SKM-1 treated with dmso at 0.1 percent for 144 hours (cell line): ENCODE data around the gene ZBTB47.
A peak's percentile ranks its signal among the peaks of the same experiment; 100 is the strongest.

Experiments
- DNase-seq: peaks from one replicate; lab custom pipeline; 2025; ENCODE audit not compliant: unreplicated experiment; lab: John Stamatoyannopoulos, UW

Gene ZBTB47

DNA sequence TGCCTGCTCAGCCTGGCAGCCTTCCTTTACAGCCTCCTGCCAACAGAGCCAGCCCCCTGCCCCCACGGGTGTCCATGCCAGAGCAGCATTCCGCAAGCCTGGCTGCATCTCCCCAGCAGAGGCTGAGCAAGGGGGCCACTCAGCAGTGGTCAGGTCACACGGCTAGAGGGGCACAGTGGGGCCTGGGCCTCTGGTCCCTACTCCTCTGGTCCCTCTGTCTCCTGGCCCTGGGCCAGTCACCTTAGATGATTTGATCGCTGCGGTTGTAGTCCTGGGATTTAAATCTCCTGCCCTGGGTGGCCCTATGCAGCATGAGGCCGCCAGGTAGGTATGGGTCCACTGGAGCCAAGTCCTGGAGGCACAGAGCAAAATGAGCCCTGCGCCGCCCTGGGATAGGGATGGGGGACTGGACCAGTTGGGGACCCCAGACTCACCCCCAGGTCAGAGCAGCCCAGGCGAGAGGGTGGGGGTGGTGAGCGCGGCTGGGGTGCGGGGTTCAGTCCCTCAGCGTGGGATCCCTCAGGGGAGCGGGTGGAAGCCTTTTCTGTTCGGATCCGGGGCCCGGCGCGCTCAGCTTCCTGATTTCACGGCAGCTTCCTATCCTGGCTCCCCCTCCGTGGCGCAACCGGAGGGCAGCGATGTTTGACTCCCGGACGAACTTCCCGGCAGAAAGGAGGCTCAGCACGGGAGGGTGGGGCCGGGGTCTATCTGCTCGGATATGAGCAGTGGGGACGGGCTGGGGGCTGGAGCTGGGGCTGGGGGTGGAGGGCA lies at the start of gene ZBTB47:
Gene ZBTB47, plus strand, starts transcription at position 138 of the 771 bp plus-strand sequence. CDS start 4,659 bp downstream, outside the sequence.
- peak; percentile 53 for DNase-seq

DNA sequence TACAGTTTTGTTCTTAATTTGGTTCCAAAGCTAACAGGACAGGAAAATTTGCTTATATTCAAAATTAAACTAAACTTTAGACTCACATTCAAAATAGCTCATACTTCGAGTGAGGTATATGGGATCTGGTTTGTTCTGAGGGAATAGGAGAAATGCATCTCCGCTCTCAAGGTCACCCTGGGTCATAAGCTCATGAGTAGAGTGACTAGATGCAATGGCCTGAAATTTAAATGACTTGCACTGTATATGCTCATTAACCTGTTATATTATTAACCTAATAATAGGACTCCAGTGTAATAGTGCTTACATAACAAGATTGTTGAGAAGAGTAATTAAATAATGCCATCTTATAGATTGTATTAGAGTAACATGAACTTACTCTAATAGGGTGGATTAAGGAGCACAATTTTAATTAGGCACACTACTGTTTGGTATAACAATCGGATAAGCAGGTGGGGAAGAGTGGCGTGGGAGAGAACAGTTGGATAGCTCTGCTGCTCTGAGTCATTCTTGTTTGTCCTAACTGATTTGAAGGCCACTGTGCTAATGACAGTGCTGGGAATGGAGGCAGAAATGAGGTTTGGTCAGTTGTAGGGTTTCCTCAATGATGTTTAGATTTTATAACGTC lies 47.8 kb upstream of the ZBTB47 start:
- DNase-seq, result no peak

DNA sequence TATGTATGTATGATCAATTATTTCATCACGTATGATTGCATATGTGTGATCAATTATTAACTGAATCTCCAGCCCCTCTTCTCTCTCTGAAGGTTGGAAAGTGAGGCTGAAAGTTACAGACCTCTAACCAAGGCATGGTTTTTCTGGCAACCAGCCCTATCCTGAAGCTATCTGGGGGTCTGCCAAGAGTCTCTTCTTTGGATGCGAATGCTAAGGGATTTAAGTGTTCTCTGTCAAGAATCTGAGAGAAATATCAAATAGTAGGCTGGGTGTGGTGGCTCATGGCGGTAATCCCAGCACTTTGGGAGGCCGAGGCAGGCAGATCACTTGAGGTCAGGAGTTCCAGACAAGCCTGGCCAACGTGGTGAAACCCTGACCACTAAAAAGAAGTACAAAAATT lies 44.9 kb upstream of the ZBTB47 start:
- no peak for DNase-seq

DNA sequence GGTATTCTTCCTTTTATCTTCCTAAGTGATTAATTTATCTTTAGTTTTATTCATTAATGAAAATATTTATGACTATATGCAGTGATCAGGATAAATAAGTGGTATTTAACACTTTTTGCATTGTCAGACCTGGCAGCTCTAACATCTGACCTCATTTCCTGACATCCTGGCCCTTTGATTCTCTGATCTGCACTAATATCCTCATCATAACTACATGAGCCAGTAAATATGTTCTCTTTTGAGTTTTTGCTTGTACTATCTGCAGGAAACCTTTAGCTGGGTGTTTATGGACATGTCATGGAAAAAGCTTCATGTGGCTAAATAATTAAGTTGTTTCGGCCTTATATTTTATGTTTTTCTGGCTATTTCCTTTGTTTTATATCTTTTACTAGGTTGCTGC lies 42.5 kb upstream of the ZBTB47 start:
- no peak for DNase-seq

DNA sequence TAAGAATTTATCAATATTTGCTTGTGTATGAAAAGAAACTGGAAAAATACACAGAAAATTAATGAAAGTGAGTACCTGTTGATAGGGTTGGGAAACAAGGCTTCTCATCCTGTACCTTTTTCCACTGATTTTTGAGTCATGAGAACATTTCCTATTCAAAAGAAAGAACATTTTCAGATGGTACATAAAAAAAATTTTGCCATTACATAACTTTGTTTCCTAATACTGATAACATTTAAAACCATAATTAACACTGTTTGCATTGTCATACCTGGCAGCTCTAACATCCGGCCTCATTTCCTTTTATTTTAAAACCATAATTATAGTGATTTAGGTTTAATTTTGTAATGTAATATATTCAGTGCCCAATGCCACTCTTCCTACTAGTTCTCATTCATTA lies 41.3 kb upstream of the ZBTB47 start:
- DNase-seq, result no peak

DNA sequence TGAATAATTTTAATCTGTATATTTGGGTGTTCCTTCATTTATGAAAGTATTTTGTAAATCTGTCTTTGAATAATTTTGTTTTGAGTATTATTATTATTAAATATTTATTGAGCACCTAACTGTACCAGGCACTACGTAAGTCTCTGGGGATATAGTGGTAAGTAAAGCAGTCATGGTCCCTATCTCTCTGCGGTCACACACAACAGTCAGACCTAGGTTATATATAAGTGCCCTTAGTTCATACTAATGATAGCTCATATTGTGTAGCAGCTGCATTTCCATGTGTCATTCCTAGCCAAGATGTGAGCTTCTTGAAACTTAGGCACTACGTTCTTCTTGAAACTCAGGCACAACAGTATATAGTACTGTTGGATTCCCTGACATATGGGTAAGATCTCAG lies 40.6 kb upstream of the ZBTB47 start:
- no peak for DNase-seq

DNA sequence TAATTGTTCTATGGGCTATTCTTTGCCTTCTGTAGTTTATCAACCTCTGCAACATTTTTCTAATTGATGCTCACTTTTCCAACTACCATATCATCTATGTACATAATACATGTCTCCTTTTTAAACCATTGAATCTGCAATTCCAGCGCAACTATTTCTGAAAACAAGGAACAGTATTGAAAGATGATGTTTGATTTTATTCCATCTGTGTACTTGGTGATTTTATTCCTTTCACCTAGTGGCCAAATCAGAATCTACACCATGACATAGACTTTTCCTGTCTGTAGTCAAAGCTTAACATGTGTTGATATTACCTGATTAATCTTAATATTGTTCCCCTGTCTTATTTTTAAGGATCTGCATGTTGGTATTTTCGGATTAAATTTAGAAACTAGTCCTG lies 40.0 kb upstream of the ZBTB47 start:
- no peak for DNase-seq

DNA sequence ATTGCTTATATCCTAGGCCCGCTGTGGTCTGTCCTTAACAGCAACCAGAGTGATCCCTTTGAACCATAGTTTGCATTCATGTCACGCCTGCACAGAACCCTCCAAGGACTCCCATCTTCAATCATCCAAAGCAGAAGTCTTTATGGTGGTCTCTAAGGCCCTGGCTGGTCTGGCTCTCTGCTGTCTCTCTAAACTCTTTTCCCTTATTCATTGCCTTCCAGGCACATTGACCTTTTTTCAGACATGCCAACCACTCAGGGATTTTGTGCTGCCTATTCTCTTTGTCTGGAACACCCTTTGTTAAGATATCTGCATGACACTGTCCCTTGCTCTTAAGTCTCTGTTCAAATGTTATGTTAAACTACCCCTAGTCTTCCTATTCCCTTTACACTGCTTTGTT lies 21.9 kb upstream of the ZBTB47 start:
- no peak for DNase-seq

DNA sequence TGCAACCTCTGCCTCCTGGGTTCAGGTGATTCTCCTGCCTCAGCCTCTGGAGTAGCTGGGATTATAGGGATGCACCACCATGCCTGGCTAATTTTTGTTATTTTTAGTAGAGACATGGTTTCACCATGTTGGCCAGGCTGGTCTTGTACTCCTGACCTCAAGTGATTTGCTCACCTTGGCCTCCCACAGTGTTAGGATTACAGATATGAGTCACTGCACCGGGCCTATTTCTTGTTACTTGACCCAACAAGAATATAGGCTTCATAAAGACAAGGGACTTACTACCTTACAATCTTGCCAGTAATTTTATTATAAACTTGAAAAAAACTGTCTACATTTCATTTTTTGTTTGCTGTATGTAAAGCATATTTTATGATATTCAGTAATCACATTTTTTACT lies 21.4 kb upstream of the ZBTB47 start:
- no peak for DNase-seq

DNA sequence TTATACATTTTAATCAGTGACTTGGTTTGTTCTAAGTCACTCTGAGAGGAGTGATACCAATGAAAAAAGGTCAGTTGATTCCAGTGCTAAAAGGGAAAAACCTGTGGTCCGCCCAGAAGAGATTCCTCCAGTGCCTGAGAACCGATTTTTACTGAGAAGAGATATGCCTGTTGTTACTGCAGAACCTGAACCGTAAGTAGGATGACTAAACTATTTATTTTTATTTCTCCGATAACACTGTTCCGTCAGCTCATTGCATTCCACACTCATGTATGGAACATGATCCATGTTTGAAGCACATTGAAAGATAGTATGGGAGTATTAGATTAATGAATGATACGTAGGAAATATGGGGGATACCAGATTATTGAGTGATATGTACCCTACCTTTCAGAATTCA lies 20.0 kb upstream of the ZBTB47 start:
- no peak for DNase-seq

DNA sequence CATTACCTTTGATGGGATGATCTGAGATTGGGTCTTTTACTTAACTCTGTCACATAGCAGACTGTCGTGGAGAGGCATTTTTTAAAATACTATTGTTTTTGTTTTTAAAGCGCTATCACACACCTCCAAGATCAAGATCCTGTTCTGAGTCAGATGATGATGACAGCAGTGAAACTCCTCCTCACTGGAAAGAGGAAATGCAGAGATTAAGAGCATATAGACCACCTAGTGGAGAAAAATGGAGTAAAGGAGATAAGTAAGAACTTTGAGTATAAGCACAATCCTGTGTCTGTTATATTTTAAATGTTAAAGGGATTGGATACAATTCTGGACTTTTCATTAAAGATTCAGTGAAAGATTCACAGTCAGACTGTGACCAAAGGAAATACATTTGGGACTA lies 18.4 kb upstream of the ZBTB47 start:
- DNase-seq, result peak; percentile 3

DNA sequence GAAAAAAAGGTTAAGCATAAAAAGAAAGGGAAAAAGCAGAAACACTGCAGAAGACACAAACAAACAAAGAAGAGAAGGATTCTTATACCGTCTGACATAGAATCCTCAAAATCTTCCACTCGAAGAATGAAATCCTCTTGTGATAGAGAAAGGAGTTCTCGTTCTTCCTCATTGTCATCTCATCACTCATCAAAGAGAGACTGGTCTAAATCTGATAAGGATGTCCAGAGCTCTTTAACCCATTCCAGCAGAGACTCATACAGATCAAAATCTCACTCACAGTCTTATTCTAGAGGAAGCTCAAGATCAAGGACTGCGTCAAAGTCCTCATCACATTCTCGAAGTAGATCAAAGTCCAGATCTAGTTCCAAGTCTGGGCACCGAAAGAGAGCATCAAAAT lies 16.5 kb upstream of the ZBTB47 start:
- DNase-seq, result no peak

DNA sequence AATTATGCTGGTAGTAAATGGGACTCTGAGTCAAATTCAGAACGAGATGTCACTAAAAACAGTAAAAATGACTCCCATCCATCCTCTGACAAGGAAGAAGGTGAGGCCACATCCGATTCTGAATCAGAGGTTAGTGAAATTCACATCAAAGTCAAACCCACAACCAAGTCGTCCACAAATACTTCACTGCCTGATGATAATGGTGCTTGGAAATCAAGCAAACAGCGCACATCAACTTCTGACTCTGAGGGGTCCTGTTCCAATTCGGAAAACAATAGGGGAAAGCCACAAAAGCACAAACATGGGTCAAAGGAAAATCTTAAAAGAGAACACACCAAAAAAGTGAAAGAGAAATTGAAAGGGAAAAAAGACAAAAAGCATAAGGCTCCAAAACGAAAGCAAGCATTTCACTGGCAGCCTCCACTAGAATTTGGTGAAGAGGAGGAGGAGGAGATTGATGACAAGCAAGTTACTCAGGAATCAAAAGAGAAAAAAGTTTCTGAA lies 15.1 kb upstream of the ZBTB47 start:
- DNase-seq, result no peak

DNA sequence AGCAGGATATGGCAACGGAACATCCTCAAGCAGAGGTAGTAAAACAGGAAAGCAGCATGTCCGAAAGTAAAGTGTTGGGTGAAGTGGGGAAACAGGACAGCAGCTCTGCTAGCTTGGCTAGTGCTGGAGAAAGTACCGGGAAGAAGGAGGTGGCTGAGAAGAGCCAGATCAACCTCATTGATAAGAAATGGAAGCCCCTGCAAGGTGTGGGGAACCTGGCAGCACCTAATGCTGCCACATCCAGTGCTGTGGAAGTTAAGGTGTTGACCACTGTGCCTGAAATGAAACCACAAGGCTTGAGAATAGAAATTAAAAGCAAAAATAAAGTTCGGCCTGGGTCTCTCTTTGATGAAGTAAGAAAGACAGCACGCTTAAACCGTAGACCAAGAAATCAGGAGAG lies 14.3 kb upstream of the ZBTB47 start:
- no peak for DNase-seq

DNA sequence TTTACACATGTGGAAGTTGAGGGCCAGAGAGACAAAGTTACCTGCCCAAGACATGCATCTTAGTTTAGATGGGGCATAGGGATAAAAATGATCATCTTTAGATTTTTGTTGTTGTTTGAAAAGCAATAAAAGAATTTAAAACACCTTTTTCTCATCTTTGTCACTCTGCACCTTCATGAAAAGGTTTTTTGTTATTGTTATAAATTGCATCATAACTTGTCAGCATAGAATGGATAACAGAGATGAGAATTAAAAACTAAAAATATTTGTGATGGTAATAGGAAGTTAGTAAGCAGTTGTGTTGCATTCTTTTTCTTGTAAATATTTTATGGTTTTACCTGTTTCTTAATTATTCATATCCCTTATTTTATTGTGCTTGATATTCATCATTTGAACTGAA lies 13.4 kb upstream of the ZBTB47 start:
- DNase-seq, result no peak

DNA sequence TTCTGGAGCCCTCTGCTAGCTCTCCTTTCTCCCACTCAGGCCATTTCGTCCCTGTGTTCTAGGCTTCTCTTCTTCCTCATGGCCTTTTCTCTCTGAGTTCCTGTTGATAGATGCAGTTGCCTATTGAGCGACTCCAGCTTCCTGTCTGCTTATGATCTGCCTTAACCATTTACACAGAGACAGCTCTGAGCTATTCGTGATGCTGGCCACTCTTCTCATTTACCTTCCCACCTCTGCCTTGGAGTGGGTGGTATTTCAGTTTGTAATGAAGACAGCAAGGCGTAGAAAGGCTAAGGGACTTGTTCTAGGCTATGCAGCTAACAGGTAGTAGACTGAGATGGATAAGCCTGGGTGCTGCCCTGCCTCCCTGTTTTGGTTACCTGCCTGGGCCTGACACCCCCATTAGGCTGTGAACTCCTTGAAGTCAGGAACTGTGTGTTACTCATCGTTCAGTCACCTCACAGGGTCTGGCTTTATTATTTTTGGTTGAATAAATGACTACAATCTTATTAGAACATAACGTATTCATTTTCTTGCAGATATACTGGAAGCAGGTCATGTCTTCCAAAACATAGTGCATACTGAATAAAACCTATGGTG lies 12.6 kb upstream of the ZBTB47 start:
- no peak for DNase-seq

DNA sequence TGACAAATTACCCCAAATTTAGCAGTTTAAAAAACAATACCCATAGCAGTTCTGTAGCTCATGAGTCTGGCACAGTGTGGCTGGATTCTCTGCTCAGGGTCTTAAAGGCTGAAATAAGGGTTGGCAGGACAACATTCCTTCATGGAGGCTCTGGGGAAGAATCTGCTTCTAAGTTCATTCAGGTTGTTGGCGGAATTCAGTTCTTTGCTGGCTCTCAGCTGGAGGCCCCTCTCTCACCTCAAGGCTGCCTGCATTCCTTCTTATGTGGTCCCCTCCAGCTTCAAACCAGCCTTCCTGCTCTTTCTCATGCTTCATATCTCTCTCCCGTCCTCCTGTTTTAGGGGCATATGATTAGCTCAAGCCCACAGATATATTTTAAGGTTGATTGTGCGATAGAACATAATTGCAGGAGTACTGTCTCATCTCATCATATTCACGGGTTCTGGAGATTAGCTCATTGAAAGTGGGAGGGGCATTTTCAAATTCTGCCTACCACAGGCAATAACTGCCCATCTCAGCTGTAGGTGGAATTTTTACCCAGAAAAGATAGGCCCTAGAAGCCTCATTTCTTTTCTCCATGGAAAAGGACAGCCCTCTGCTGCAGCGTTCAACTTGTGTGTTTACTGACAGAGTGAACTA lies 5.6 kb upstream of the ZBTB47 start:
- DNase-seq, result no peak

DNA sequence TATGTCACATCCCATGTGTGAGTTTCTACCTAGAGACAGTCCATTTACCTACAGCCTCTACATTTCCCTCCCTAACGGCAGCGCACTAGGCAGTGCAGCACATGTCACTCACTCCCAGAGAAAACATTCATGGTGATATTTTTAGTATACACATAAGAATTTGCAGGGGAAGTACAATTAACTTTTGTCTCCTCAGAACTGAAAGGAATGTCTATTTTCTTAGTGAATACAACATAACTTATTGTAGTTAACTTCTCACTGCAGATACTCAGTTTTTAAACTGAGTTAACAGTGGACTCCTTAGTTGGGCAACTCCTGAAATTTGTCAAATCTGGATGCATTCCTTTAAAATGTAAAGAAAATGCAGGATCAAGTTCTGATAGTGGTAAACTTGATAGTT lies 4.5 kb upstream of the ZBTB47 start:
- no peak for DNase-seq

DNA sequence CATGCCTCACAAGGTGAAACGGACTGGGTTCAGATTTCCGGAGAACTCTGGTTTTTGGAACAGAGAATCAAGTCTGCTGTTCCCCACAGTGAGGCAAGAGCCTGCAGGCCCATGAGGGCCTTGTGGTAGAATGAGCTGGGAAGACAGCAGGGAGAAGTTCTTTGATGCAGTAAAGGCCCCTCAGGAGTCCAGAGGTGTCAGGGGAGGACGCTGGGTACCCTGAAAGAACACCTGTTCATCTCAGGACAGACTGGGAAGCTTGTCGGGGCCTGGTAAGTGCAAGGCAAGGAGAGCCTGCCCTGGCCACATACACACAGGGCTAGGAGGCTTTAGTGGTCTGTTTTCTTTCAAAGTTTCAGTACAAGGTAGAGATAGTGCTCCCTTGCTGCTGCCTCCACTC lies 3.7 kb upstream of the ZBTB47 start:
- no peak for DNase-seq

DNA sequence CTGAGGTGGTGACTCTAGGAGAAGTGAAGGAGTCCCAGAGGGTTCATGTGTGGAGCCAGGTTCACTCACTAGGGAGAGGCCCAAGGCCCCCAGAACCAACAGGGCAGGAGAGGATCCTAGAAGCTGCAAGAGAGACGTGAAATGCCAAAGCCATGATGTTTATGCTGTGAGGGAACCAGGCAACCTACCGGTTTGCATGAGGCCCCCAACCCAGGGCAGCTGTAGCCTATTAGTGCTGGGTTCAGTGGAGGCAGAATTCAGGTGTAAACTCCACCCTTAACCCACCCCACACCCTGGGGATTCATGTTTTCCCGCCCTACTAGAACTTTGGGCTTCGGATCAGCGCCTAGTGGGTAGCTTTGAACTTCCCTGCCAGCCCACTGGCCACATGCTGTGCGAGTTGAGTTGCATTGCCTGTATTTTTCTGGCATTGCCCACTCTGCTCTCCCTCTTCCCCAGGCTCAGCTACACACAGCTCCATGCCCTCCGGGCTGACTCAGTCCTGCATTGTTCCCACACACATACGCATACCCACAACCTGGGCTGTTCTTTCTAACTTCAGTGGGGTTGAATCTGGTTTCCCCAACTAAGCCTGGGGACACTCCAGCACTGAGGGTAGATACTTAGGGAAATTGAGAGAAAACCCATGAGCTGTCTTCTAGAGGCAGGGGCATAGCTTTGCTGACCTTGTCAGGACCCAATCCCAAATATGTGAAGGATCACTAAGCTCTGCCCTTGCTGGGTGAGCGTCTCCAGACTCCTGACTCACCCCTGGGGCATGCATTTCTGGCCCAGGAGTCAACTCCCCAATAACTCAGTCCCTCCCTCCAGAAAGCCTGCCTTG lies 2.0 kb upstream of the ZBTB47 start:
- DNase-seq, result no peak

DNA sequence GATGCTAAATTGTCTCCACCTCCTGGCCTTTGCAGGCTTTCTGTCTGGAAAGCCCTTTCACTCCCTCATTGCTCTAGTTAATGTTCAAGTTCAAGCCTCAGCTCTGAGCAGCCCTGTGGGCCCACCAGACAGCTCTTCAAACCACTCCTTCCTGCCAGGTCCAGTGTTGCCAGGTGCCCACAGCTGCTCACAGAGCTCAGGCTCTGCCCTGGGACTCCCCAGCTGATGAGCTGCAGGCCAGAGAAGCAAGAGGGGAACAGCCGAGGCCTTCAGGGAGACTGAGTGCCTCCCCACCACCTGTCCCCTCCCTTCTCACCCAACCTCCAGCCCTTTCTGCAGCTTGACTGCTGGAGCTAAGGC lies 1.3 kb upstream of the ZBTB47 start:
- DNase-seq, result no peak
